SK-N-SH treated with all-trans-retinoic acid at 6 μM for 48 hours (cell line): ENCODE data around the gene SOWAHC.

ENCODE experiments used
- SNAI2 ChIP-seq: fragments of 250-450 bp; sonication (Bioruptor Pico); IDR thresholded peaks from 2 replicates; pipeline ENCODE4 v1.5.0; 2020; ENCODE audit warnings: mild to moderate bottlenecking, moderate library complexity
- ZNF8 ChIP-seq: fragments of 450-650 bp; formaldehyde crosslinking; IDR thresholded peaks from 2 replicates; pipeline ENCODE4 v1.5.0; 2020; ENCODE audit warnings: mild to moderate bottlenecking, moderate library complexity

- TF ChIP-seq ZNF8: no peak
- TF ChIP-seq SNAI2 (CRISPR knock-in tag): no peak
These were observed 1.5 kb downstream of the SOWAHC start for GRCh38 chr2:109615637-109616144.
